HG02884 (cell line): ENCODE measurements around the gene ICAM1.
"Not testable (repeated sequence)": the region's sequence is repeated elsewhere in the genome, so short reads cannot be mapped to it uniquely, and the experiment has no call there.

ENCODE experiments used
- ATAC-seq: cut with Tn5 transposase; IDR thresholded peaks from one replicate; pipeline ENCODE4 v1.9.1; 2021; ENCODE audit warnings: mild to moderate bottlenecking, moderate library complexity; ENCODE audit not compliant: unreplicated experiment

ICAM1 gene

DNA sequence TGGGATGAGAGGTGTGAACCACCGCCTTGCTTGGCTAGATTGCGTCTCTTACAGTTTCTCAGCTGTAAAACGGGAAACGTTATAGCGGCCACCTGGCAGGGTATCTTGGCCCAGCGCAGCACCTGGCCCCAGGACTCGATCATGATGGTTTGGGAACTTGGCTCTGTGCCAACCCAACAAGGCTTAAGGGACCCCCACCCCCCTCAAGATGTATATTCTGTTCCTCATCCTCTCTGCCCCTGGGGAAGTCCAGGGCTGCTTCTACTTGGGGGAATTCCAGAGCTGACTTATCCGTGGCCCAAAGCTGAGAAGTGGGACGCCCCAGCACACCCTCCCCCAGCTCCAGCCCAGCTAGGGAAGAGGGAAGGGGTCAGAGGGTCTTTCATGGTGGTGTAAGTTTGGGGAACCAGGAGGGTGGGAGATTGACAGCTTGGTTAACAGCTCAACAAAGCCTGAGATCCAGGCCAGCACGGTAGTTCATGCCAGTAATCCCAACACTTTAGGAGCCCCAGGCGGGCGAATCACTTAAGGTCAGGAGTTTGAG lies 695 bp downstream of the ICAM1 start:
- ATAC-seq = no peak

DNA sequence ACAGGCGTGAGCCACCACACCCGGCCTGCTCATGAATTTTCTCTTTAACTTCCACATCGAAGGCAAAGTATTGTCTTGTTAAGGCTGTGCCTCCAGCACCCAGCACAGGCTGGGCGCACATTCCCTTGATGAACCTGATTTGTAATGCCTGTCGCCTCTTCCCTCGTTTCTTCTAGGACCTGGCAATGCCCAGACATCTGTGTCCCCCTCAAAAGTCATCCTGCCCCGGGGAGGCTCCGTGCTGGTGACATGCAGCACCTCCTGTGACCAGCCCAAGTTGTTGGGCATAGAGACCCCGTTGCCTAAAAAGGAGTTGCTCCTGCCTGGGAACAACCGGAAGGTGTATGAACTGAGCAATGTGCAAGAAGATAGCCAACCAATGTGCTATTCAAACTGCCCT lies 3.7 kb downstream of the ICAM1 start:
- ATAC-seq = no peak

DNA sequence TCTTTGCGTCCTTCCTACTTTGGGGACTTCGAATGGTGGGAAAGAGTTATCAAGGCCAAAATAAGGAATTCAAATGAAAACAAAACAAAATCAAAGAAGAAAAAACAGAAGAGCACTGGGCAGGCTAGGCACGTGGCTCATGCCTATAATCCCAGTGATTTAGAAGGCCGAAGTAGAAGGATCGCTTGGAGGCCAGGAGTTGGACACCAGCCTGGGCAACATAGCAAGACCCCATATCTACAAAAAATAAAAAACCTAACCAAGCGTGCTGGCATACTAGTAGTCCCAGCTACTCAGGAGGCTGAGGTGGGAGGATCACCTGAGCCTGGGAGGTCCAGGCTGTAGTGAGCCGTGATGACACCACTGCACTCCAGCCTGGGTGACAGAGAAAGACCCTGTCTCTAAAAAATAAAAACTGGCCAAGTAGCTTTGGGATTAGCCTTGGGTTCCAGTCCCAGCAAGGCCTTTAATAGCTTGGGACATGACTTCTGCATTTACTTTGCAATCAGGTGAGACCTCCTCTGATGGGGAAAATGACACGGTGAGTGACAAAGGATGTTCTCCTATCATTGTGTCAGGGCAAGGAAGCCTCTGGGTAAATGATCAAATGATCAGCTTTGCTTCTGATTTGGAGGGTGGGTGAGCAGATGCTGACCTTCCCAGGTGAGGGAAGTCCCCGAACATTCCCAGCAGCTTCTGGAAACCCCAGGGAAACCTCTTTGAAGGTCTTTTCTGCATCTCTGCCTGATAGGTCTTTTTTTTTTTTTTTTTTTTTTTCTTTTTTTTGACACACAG lies 7.1 kb downstream of the ICAM1 start:
- ATAC-seq = no peak

DNA sequence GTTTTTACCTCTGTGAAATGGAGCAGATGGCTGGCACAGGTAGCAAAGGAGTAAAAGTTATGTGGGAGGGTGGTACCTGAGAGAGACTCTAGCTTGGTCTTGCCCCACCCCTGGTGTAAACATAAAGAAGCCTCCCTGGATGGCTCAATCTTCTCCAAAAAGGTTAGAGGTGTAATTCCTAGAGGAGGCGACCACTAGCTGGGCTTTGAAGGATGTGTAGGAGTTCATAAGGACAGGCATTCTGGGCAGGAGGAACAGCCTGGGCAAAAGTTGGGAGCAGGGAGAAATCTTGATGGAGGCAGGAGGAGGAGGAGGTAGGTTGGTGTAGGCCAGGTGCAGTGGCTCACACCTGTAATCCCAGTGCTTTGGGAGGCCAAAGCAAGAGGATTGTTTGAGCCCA lies 8.0 kb downstream of the ICAM1 start:
- no peak for ATAC-seq

DNA sequence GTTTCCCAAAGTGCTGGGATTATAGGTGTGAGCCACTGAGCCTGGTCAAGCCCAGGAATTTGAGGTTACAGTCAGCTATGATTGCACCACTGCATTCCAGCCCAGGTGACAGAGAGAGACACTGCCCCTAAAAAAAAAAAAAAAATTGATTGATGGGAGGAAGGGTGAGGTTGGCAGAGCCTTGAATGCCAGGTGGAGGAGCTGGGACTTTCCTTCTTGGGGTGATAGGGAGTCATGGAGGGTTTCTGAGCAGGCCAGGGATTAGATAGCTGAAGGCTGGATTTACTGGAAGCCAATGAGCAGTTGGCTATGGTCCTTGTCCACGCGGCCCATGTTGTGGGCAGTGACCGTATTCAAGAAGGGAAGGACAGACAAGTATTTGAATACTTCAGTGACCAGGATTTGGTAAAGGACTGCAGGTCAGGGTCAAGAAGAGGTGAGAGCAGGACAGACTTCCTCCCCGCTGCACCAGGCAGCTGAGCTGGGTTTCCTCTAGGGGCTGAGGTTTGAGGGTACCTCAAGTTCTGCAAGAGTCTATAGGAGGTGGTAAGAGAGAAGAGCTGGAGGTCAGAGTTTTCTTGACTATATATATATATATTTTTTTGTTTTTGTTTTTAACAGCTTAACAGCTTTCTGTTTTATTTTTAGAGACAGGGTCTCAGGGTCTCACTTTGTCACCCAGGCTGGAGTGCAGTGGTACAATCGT lies 9.0 kb downstream of the ICAM1 start:
- no peak for ATAC-seq

DNA sequence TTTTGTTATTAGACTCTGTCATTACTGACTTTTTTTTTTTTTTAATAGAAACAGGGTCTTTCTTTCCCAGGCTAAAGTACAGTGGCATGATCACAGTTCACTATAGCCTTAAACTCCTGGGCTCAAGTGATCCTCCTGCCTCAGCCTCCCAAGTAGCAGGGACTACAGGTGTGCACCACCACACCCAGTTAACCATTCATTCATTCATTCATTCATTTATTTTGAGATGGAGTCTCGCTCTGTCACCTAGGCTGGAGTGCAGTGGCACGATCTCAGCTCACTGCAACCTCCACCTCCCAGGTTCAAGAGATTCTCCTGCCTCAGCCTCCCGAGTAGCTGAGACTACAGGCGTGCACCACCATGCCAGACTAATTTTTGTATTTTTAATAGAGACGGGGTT lies 11.1 kb downstream of the ICAM1 start:
- ATAC-seq = not testable (repeated sequence)

DNA sequence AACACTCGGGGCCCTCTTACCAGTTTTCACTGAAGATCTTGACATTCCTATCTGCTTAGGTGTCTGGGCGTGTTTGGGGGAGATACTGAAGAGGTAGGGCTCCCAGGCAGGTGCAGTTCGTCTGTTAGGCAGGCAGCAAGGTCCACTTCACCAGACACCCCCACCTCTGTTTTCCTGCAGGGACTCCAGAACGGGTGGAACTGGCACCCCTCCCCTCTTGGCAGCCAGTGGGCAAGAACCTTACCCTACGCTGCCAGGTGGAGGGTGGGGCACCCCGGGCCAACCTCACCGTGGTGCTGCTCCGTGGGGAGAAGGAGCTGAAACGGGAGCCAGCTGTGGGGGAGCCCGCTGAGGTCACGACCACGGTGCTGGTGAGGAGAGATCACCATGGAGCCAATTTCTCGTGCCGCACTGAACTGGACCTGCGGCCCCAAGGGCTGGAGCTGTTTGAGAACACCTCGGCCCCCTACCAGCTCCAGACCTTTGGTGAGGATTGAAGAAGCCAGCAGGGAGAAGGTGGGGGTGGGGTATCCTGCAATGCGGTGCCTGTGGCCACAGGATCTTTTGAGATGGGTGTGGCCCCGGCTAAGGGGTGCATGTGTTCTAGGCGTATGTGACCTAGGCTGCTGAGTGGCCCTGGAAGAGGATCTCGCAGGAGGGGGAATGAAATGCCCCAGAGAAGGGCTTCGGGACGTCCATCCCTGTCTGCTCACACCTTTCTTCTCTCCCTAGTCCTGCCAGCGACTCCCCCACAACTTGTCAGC lies 12.6 kb downstream of the ICAM1 start:
- no peak for ATAC-seq

DNA sequence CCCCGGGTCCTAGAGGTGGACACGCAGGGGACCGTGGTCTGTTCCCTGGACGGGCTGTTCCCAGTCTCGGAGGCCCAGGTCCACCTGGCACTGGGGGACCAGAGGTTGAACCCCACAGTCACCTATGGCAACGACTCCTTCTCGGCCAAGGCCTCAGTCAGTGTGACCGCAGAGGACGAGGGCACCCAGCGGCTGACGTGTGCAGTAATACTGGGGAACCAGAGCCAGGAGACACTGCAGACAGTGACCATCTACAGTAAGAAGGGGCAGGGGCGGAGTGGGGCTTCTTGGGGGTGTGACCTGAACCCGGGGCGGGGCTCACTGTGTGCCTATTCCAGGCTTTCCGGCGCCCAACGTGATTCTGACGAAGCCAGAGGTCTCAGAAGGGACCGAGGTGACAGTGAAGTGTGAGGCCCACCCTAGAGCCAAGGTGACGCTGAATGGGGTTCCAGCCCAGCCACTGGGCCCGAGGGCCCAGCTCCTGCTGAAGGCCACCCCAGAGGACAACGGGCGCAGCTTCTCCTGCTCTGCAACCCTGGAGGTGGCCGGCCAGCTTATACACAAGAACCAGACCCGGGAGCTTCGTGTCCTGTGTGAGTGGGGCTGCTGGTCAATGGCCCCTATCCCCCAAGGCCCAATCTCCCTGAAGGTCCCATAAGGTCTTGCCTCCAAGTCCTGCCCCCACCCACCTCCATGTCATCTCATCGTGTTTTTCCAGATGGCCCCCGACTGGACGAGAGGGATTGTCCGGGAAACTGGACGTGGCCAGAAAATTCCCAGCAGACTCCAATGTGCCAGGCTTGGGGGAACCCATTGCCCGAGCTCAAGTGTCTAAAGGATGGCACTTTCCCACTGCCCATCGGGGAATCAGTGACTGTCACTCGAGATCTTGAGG lies 13.4 kb downstream of the ICAM1 start:
- no peak for ATAC-seq

DNA sequence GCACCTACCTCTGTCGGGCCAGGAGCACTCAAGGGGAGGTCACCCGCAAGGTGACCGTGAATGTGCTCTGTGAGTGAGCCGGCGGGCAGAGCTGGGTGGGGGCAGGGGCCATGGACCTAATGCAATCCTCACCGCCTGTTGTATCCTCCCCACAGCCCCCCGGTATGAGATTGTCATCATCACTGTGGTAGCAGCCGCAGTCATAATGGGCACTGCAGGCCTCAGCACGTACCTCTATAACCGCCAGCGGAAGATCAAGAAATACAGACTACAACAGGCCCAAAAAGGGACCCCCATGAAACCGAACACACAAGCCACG lies 14.0 kb downstream of the ICAM1 start:
- ATAC-seq = no peak

DNA sequence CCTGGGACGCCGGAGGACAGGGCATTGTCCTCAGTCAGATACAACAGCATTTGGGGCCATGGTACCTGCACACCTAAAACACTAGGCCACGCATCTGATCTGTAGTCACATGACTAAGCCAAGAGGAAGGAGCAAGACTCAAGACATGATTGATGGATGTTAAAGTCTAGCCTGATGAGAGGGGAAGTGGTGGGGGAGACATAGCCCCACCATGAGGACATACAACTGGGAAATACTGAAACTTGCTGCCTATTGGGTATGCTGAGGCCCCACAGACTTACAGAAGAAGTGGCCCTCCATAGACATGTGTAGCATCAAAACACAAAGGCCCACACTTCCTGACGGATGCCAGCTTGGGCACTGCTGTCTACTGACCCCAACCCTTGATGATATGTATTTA lies 14.5 kb downstream of the ICAM1 start:
- ATAC-seq = no peak

DNA sequence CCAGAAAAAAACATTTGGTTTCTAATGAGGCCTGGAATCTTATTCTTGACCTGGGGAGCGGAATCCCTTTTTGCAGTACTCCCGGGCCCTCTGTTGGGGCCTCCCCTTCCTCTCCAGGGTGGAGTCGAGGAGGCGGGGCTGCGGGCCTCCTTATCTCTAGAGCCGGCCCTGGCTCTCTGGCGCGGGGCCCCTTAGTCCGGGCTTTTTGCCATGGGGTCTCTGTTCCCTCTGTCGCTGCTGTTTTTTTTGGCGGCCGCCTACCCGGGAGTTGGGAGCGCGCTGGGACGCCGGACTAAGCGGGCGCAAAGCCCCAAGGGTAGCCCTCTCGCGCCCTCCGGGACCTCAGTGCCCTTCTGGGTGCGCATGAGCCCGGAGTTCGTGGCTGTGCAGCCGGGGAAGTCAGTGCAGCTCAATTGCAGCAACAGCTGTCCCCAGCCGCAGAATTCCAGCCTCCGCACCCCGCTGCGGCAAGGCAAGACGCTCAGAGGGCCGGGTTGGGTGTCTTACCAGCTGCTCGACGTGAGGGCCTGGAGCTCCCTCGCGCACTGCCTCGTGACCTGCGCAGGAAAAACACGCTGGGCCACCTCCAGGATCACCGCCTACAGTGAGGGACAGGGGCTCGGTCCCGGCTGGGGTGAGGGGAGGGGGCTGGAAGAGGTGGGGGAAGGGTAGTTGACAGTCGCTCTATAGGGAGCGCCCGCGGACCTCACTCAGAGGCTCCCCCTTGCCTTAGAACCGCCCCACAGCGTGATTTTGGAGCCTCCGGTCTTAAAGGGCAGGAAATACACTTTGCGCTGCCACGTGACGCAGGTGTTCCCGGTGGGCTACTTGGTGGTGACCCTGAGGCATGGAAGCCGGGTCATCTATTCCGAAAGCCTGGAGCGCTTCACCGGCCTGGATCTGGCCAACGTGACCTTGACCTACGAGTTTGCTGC lies 16.1 kb downstream of the ICAM1 start, which contains the start of gene ICAM4:
Gene ICAM4, plus strand, starts transcription at position 153 of the 935 bp plus-strand sequence. Its CDS starts 58 bp downstream, at position 211.
- ATAC-seq = no peak

DNA sequence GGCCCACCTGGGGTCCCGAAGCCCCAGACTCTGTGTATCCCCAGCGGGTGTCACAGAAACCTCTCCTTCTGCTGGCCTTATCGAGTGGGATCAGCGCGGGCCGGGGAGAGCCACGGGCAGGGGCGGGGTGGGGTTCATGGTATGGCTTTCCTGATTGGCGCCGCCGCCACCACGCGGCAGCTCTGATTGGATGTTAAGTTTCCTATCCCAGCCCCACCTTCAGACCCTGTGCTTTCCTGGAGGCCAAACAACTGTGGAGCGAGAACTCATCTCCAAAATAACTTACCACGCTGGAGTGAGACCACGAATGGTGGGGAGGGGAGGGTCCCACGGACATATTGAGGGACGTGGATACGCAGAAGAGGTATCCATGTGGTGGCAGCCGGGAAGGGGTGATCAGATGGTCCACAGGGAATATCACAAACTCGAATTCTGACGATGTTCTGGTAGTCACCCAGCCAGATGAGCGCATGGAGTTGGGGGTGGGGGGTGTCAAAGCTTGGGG lies 17.8 kb downstream of the ICAM1 start:
- ATAC-seq = no peak

DNA sequence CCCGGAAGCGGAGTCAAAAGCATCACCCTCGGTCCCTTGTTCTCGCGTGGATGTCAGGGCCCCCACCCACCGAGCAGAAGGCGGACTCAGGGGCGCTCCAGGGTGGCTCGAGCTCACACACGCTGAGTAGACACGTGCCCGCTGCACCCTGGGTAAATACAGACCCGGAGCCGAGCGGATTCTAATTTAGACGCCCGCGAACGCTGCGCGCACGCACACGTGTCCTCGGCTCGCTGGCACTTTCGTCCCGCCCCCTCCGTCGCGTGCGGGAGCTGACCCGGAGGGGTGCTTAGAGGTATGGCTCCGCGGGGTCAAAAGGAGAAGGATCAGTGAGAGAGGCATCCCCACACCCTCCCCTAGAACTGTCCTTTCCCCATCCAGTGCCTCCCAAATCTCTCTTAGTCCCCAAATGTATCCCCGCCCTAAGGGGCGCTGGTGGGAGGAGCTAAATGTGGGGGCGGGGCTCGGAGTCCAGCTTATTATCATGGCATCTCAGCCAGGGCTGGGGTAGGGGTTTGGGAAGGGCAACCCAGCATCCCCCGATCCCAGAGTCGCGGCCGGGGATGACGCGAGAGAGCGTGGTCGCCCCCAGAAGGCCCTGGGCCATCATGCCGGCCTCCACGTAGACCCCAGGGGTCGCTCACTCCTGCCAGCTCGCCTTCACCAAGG lies 18.4 kb downstream of the ICAM1 start:
- no peak for ATAC-seq

DNA sequence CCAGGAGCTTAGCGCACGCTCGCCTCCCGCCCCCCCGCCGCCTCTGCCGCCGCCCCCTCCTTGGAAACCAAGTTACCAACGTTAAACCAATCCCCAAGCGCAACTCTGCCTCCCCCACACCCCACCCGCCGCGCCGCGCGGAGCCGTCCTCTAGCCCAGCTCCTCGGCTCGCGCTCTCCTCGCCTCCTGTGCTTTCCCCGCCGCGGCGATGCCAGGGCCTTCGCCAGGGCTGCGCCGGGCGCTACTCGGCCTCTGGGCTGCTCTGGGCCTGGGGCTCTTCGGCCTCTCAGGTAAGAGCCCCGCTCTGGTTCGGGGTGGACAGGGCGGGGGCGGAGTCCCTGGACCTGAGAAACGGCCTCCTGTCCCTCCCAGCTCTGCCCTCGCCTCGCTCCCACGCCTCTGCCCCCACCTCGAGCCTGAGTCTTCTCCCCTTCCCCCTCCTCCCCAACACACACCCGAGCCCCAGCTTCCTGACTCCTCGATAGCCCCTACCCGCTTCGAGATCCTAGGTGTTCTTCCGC lies 19.0 kb downstream of the ICAM1 start, which contains the start of gene ICAM5:
Gene ICAM5, plus strand, starts transcription at position 117 of the 521 bp plus-strand sequence. Its CDS starts 92 bp downstream, at position 209.
- no peak for ATAC-seq

DNA sequence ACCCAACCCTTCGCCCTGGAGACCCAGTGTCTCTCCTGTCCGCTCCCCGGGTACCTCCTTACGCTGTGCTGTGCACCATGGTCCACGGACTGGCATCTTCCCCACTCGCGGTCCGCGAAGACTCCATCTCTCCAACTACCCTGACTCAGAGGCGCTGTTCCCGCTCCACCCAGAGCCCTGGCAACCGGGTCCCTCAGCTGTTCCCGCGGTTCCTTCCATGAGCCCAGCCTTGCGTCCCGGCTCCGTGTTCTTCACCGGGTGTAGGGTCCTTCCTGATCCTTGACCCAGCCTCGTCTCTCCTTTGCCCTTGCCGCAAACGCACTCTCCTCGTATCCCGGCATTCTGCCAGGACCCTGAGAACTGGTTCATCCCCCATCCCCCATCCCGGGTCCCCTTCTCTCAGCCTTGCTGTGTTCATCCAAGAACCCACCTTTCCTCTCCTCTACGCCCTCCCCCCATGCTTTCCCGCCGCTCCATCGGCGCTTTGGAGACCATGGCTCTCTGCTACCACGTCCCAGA lies 19.5 kb downstream of the ICAM1 start:
- ATAC-seq = no peak

DNA sequence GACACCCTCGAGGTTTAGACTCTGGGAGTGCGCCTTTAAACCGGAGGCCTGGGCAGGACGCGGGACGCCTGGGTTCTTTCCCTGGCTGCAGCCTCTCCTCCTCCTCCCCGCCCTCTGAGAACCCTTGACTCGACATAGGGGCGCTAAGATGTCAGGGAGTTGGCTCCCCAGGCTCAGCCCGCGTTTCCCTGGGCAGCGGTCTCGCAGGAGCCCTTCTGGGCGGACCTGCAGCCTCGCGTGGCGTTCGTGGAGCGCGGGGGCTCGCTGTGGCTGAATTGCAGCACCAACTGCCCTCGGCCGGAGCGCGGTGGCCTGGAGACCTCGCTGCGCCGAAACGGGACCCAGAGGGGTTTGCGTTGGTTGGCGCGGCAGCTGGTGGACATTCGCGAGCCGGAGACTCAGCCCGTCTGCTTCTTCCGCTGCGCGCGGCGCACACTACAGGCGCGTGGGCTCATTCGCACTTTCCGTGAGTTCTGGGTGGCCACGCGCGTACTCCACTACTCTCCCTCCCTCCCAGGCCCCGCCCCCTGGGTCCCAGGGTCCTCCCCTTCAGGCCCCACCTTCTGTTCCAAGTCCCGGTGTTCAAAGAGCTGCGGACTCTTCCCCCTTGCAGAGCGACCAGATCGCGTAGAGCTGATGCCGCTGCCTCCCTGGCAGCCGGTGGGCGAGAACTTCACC lies 20.1 kb downstream of the ICAM1 start:
- ATAC-seq = no peak

DNA sequence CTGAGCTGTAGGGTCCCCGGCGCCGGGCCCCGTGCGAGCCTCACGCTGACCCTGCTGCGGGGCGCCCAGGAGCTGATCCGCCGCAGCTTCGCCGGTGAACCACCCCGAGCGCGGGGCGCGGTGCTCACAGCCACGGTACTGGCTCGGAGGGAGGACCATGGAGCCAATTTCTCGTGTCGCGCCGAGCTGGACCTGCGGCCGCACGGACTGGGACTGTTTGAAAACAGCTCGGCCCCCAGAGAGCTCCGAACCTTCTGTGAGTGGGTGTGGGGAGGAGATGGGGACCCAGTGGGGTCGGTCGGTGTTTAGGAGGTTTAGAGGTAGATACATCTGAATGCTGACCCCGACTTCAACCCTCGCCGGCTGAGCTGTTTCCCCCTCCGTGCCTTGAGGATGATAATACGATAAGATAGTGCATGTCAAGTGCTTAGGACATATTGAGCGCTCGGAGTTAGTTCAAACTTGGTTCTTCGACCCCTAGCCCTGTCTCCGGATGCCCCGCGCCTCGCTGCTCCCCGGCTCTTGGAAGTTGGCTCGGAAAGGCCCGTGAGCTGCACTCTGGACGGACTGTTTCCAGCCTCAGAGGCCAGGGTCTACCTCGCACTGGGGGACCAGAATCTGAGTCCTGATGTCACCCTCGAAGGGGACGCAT lies 20.8 kb downstream of the ICAM1 start:
- no peak for ATAC-seq
